HAP-1 (cell line): Measurements from ENCODE around the gene MDH1B.
A peak's percentile ranks its signal among the peaks of the same experiment; 100 is the strongest.

Experiments used
- DNase-seq, 2 experiments: peaks; one replicate each; pipeline ENCODE4 v3.0.0-alpha.2; 2016 to 2020; ENCODE audit warnings: low spot score in 2 of 2
- H3K27me3 ChIP-seq: fragments of 250-450 bp; sonication (Bioruptor Pico); 2 replicates; pipeline ENCODE4 v1.5.1; 2020; ENCODE audit warnings: low read depth, mild to moderate bottlenecking, moderate library complexity
- H3K36me3 ChIP-seq: fragments of 250-450 bp; sonication (Bioruptor Pico); replicated peaks from 2 replicates; pipeline ENCODE4 v1.5.1; 2020; ENCODE audit warnings: mild to moderate bottlenecking
- H3K4me1 ChIP-seq: fragments of 250-450 bp; sonication (Bioruptor Pico); 2 replicates; pipeline ENCODE4 v1.5.1; 2020; ENCODE audit warnings: mild to moderate bottlenecking
- H3K4me3 ChIP-seq: fragments of 250-450 bp; sonication (Bioruptor Pico); 2 replicates; pipeline ENCODE4 v1.5.1; 2020; ENCODE audit warnings: mild to moderate bottlenecking, moderate library complexity
- H3K9me3 ChIP-seq: fragments of 250-450 bp; sonication (Bioruptor Pico); 2 replicates; pipeline ENCODE4 v1.5.1; 2020; ENCODE audit warnings: mild to moderate bottlenecking, moderate library complexity
- in situ Hi-C: fragments of 300-500 bp; cut with MboI; formaldehyde crosslinking; loops from 3 replicates; pipeline ENCODE4 v1.14.3; 2020; ENCODE audit warnings: low sequenced_read_pairs, inconsistent platforms, mixed read lengths

Gene MDH1B

GRCh38 chr2:206792645-206793044 lies 27.5 kb upstream of the MDH1B start:
- in situ Hi-C loops: no loop called here
- H3K36me3 ChIP-seq: no peaks in the 10 kb centered on the region
- no peaks in the 10 kb centered on the region for H3K9me3 ChIP-seq
- peaks cover 10% of the 10 kb centered on the region for H3K4me1 ChIP-seq
- no peaks in the 10 kb centered on the region for H3K27me3 ChIP-seq
- no peak overlapping the region for H3K4me3 ChIP-seq
- no peak for DNase-seq

DNA sequence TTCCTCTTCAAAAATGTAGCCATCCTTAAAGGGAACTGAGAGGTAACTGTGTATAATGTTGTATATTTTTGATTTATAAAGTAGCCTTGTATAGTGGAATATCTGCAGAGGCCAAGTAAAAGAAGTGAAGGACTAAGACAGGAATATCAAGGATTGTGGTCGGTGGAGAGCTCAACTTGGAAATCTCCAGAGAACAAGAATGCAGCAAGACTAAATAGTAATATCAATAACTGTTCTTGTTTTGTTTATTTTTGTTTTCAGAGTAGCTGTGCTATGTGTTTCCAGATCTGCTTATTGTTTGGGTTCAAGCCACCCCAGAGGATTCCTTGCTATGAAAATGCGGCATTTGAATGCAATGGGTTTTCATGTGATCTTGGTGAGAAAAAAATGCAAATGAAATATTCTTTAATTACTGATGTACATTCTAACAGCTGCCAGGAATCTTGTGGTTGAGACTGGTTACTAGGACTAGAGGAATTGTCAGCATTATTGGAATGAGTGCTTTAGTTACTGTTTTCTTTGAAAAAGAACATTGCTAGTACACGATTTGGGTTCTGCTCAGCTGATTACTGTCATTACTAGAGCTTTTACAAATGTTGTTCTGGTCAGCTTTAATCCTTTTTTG lies 25.3 kb upstream of the MDH1B start:
- in situ Hi-C loops: no loop called here
- Histone ChIP-seq H3K4me3 (no peak overlapping the region), H3K4me1 (peaks cover 10% of the 10 kb centered on the region), H3K36me3 (no peaks in the 10 kb centered on the region), H3K27me3 (no peaks in the 10 kb centered on the region), H3K9me3 (no peaks in the 10 kb centered on the region)
- DNase-seq: no peak

GRCh38 chr2:206784559-206785353 lies 19.6 kb upstream of the MDH1B start:
- no peaks in the 10 kb centered on the region for H3K36me3 ChIP-seq
- peaks cover 3% of the 10 kb centered on the region; the same call in 1 of the 2 replicates for H3K9me3 ChIP-seq
- H3K27me3 ChIP-seq: no peaks in the 10 kb centered on the region

GRCh38 chr2:206783718-206784117 lies 18.6 kb upstream of the MDH1B start:
- Histone ChIP-seq H3K4me3 (no peak overlapping the region), H3K36me3 (no peaks in the 10 kb centered on the region), H3K9me3 (peaks cover 3% of the 10 kb centered on the region; the same call in 1 of the 2 replicates), H3K27me3 (no peaks in the 10 kb centered on the region), H3K4me1 (no peaks in the 10 kb centered on the region)
- in situ Hi-C loops: no loop called here
- DNase-seq: peak in 1 of 2 experiments; percentile 52

More at GRCh38 chr2:206784559-206785353, 19.6 kb upstream of the MDH1B start:
- H3K4me1 ChIP-seq: no peaks in the 10 kb centered on the region
- no peak overlapping the region for H3K4me3 ChIP-seq
- in situ Hi-C loops: loop anchor here (5.0 kb wide), 1 partner anchor 92 kb away; no protein-coding TSS in a partner anchor
- no peak for DNase-seq

DNA sequence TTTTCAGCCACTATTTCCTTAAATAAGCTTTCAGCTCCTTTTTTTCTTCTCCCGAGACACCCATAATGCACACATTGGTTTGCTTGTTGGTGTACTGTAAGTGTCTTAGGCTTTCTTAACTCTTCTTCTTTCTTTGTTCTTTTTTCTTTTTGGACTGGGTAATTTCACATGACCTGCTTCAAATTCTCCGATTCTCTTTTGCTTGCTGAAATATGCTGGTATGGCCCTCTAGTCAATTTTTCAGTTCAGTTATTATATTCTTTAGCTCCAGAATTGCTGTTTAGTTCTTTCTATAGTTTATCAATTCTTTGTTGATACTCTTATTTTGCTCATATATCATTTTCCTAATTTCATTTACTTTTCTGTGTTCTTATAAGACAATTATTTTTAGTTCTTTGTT lies 15.5 kb upstream of the MDH1B start:
- H3K4me3 ChIP-seq: no peak overlapping the region
- no peaks in the 10 kb centered on the region for H3K27me3 ChIP-seq
- no peaks in the 10 kb centered on the region for H3K36me3 ChIP-seq
- H3K9me3 ChIP-seq: peaks cover 7% of the 10 kb centered on the region; the same call in 1 of the 2 replicates
- H3K4me1 ChIP-seq: no peaks in the 10 kb centered on the region
- in situ Hi-C loops: no loop called here
- no peak for DNase-seq

DNA sequence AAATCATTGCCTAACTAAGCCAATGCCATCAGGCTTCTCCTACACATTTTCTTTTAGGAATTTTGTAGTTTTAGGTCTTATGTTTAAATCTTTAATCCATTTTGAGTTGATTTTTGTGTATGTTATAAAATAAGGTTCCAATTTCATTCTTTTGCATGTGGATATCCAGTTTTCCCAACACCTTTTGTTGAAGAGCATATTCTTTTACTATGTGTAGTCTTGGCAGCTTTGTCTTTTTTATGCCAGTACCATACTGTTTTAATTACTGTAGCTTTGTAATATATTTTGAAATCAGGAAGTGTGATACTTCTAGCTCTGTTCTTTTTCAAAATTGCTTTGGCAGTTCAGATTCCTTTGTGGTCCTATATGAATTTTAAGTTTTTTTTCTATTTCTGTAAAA lies 11.3 kb upstream of the MDH1B start:
- H3K36me3 ChIP-seq: no peaks in the 10 kb centered on the region
- H3K4me3 ChIP-seq: no peak overlapping the region

GRCh38 chr2:206774871-206775270 lies 9.7 kb upstream of the MDH1B start:
- Histone ChIP-seq H3K36me3 (no peaks in the 10 kb centered on the region), H3K9me3 (peaks cover 4% of the 10 kb centered on the region; the same call in 1 of the 2 replicates), H3K4me1 (no peaks in the 10 kb centered on the region), H3K4me3 (no peak overlapping the region), H3K27me3 (no peaks in the 10 kb centered on the region)
- DNase-seq: no peak
- in situ Hi-C loops: no loop called here

More for the DNA sequence above, 11.3 kb upstream of the MDH1B start:
- in situ Hi-C loops: no loop called here
- no peak for DNase-seq
- Histone ChIP-seq H3K4me1 (no peaks in the 10 kb centered on the region), H3K9me3 (peaks cover 7% of the 10 kb centered on the region; the same call in 1 of the 2 replicates), H3K27me3 (no peaks in the 10 kb centered on the region)

DNA sequence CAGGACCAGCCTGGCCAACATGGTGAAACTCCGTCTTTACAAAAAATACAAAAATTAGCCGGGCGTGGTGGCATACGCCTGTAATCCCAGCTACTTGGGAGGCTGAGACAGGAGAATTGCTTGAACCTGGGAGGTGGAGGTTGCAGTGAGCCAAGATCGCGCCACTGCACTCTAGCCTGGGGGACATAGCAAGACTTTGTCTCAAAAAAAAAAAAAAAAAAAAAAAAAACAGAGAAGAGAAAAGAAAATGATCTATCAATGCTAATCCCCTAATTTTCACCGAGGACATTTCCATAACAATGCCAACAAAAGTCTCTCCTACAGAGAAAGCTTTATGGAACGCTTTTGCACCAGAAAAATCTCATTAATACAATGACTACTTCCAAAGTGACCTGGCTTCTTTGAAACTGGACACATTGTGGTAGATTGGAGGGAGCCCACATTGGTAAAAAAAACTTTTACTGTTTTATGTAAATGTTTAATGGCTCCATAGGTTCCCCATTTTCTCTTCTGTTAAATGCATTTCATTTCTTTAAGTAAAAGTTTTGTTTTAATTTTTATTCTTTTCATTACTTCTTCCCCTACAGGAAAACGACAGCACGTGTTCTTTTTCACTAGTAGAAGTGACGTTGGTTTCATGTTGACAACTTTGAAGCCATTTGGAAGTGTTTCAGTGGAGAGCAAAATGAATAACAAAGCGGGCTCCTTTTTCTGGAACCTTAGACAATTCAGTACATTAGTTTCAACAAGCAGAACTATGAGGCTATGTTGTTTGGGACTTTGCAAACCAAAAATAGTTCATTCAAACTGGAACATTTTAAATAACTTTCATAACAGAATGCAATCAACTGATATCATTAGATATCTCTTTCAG lies 1.2 kb upstream of the MDH1B start:
- in situ Hi-C loops: no loop called here
- peaks cover 10% of the 10 kb centered on the region for H3K9me3 ChIP-seq
- H3K27me3 ChIP-seq: no peaks in the 10 kb centered on the region
- H3K4me1 ChIP-seq: peaks cover 13% of the 10 kb centered on the region
- no peaks in the 10 kb centered on the region for H3K36me3 ChIP-seq
- peak; percentile 61 to 93 for DNase-seq
- no peak overlapping the region for H3K4me3 ChIP-seq

GRCh38 chr2:206764673-206765241 lies 371 bp downstream of the MDH1B start:
- H3K4me1 ChIP-seq: peaks cover 13% of the 10 kb centered on the region
- in situ Hi-C loops: no loop called here
- no peaks in the 10 kb centered on the region for H3K36me3 ChIP-seq
- no peak for DNase-seq
- peaks cover 10% of the 10 kb centered on the region for H3K9me3 ChIP-seq
- H3K4me3 ChIP-seq: no peak overlapping the region
- no peaks in the 10 kb centered on the region for H3K27me3 ChIP-seq

GRCh38 chr2:206756816-206757215 lies 8.3 kb downstream of the MDH1B start:
- no peak for DNase-seq

DNA sequence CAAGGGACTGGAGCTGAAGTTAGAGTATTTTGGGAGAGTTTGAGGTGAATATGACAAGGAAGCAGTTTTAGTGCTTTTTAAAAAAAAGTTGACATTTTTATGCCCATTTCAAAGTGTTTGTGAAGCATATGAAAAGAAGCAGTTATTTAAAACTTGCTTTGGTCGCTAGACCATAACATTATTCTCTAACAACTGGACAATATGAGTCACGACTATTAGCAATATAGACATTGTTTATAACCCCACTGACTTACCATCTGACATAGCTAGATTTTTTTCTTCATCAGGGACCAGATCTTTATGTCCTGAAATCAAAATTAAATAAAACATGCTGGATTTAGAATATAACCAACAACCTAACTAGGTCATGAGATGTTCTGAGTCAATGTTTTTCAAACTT lies 24.3 kb downstream of the MDH1B start:
- no peaks in the 10 kb centered on the region for H3K36me3 ChIP-seq
- in situ Hi-C loops: no loop called here
- no peaks in the 10 kb centered on the region for H3K27me3 ChIP-seq
- no peaks in the 10 kb centered on the region for H3K9me3 ChIP-seq
- H3K4me3 ChIP-seq: no peak overlapping the region
- DNase-seq: no peak
- no peaks in the 10 kb centered on the region for H3K4me1 ChIP-seq

More at GRCh38 chr2:206756816-206757215, 8.3 kb downstream of the MDH1B start:
- in situ Hi-C loops: no loop called here
- no peaks in the 10 kb centered on the region; the same call in 1 of the 2 replicates for H3K27me3 ChIP-seq
- no peak overlapping the region for H3K4me3 ChIP-seq
- H3K9me3 ChIP-seq: no peaks in the 10 kb centered on the region
- no peaks in the 10 kb centered on the region for H3K36me3 ChIP-seq
- no peaks in the 10 kb centered on the region; the same call in 1 of the 2 replicates for H3K4me1 ChIP-seq

GRCh38 chr2:206739271-206739670 lies 25.9 kb downstream of the MDH1B start:
- in situ Hi-C loops: no loop called here
- Histone ChIP-seq H3K9me3 (no peaks in the 10 kb centered on the region), H3K4me3 (no peak overlapping the region), H3K27me3 (no peaks in the 10 kb centered on the region), H3K4me1 (no peaks in the 10 kb centered on the region), H3K36me3 (no peaks in the 10 kb centered on the region)
- DNase-seq: no peak

- Histone ChIP-seq H3K36me3 (no peaks in the 10 kb centered on the region), H3K4me3 (no peak overlapping the region), H3K27me3 (no peaks in the 10 kb centered on the region), H3K4me1 (no peaks in the 10 kb centered on the region), H3K9me3 (no peaks in the 10 kb centered on the region)
- in situ Hi-C loops: no loop called here
- DNase-seq: no peak
Measured at GRCh38 chr2:206736935-206737334, 28.2 kb downstream of the MDH1B start.
